ENCODE results near the gene HCAR3.

Gene HCAR3

GRCh38 chr12:122749569-122750332 lies 33.1 kb upstream of the HCAR3 start:
- no peak overlapping the region for H3K27ac ChIP-seq
- H3K4me3 ChIP-seq (ENCODE audit: low read depth, low read length) = no peak overlapping the region
- no peaks in the 10 kb centered on the region for H3K9me3 ChIP-seq (ENCODE audit: severe bottlenecking)
- DNase-seq = no peak
- H3K27me3 ChIP-seq (ENCODE audit: insufficient read depth, low read depth, severe bottlenecking) = no peaks in the 10 kb centered on the region
- H3K36me3 ChIP-seq = peaks cover 13% of the 10 kb centered on the region
- TF ChIP-seq CTCF (IDR thresholded peaks at IDR 0.05; ENCODE audit: low read depth, low read length) = no peak

- Histone ChIP-seq H3K4me3 (ENCODE audit: low read depth, low read length) (no peak overlapping the region), H3K36me3 (no peaks in the 10 kb centered on the region), H3K27me3 (ENCODE audit: insufficient read depth, low read depth, severe bottlenecking) (no peaks in the 10 kb centered on the region), H3K9me3 (ENCODE audit: severe bottlenecking) (no peaks in the 10 kb centered on the region), H3K27ac (no peak overlapping the region)
- no peak for DNase-seq
- TF ChIP-seq CTCF (IDR thresholded peaks at IDR 0.05; ENCODE audit: low read depth, low read length) = no peak
Observed at GRCh38 chr12:122747224-122748135, 30.9 kb upstream of the HCAR3 start.

- H3K27ac ChIP-seq = no peak overlapping the region
- no peak for DNase-seq
- no peaks in the 10 kb centered on the region for H3K9me3 ChIP-seq (ENCODE audit: severe bottlenecking)
- H3K36me3 ChIP-seq = no peaks in the 10 kb centered on the region
- no peaks in the 10 kb centered on the region for H3K27me3 ChIP-seq (ENCODE audit: insufficient read depth, low read depth, severe bottlenecking)
- no peak for TF ChIP-seq CTCF (IDR thresholded peaks at IDR 0.05; ENCODE audit: low read depth, low read length)
- H3K4me3 ChIP-seq (ENCODE audit: low read depth, low read length) = no peak overlapping the region
Observed at GRCh38 chr12:122743895-122744525, 27.4 kb upstream of the HCAR3 start.

- no peak for DNase-seq
- H3K27me3 ChIP-seq (ENCODE audit: insufficient read depth, low read depth, severe bottlenecking) = no peaks in the 10 kb centered on the region
- H3K4me3 ChIP-seq (ENCODE audit: low read depth, low read length) = no peak overlapping the region
- H3K27ac ChIP-seq = no peak overlapping the region
- H3K36me3 ChIP-seq = no peaks in the 10 kb centered on the region
- TF ChIP-seq CTCF (IDR thresholded peaks at IDR 0.05; ENCODE audit: low read depth, low read length) = no peak
- H3K9me3 ChIP-seq (ENCODE audit: severe bottlenecking) = no peaks in the 10 kb centered on the region
Observed at GRCh38 chr12:122740351-122740750, 23.7 kb upstream of the HCAR3 start.

- no peak overlapping the region for H3K4me3 ChIP-seq (ENCODE audit: low read depth, low read length)
- no peak for TF ChIP-seq CTCF (IDR thresholded peaks at IDR 0.05; ENCODE audit: low read depth, low read length)
- no peak overlapping the region for H3K27ac ChIP-seq
- H3K9me3 ChIP-seq (ENCODE audit: severe bottlenecking) = no peaks in the 10 kb centered on the region
- no peak for DNase-seq
- no peaks in the 10 kb centered on the region for H3K27me3 ChIP-seq (ENCODE audit: insufficient read depth, low read depth, severe bottlenecking)
- H3K36me3 ChIP-seq = no peaks in the 10 kb centered on the region
Observed at GRCh38 chr12:122738571-122738970, 22.0 kb upstream of the HCAR3 start.

Data from WERI-Rb-1 (cell line).